Measurements from ENCODE around the gene PDE10A.

- no peak for TF ChIP-seq TCF12 (IDR thresholded peaks at IDR 0.05)
- no peak for TF ChIP-seq TCF12 (CRISPR knock-in tag; IDR thresholded peaks at IDR 0.05)
- TF ChIP-seq TARDBP (CRISPR knock-in tag; IDR thresholded peaks at IDR 0.05) = no peak
- no peak for TF ChIP-seq PLSCR1 (CRISPR knock-in tag; IDR thresholded peaks at IDR 0.05; ENCODE audit: borderline replicate concordance)
Observed at GRCh38 chr6:165660857-165661663, 2.0 kb downstream of the PDE10A start.

Data from HepG2 (cell line).